GM18873 (cell line): ENCODE data around the gene NTSR1.
"Not testable (repeated sequence)": the region's sequence is repeated elsewhere in the genome, so short reads cannot be mapped to it uniquely, and the experiment has no call there.

Experiments used
- ATAC-seq: cut with Tn5 transposase; IDR thresholded peaks from one replicate; pipeline ENCODE4 v1.9.1; 2021; ENCODE audit warnings: mild to moderate bottlenecking, moderate library complexity, moderate number of reproducible peaks; ENCODE audit not compliant: unreplicated experiment, low FRiP score

NTSR1 gene

GRCh38 chr20:62671765-62672164 lies 36.9 kb upstream of the NTSR1 start:
- no peak for ATAC-seq

- ATAC-seq, result no peak
Observed at GRCh38 chr20:62674370-62674769, 34.3 kb upstream of the NTSR1 start.

GRCh38 chr20:62675156-62675876 lies 33.3 kb upstream of the NTSR1 start:
- ATAC-seq, result no peak

- no peak for ATAC-seq
Observed at GRCh38 chr20:62675877-62676260, 32.8 kb upstream of the NTSR1 start.

- ATAC-seq, result no peak
Observed at GRCh38 chr20:62676976-62677375, 31.7 kb upstream of the NTSR1 start.

- no peak for ATAC-seq
Observed at GRCh38 chr20:62677678-62678077, 31.0 kb upstream of the NTSR1 start.

- ATAC-seq, result no peak
Observed at GRCh38 chr20:62678553-62678952, 30.1 kb upstream of the NTSR1 start.

GRCh38 chr20:62679978-62680589 lies 28.6 kb upstream of the NTSR1 start:
- ATAC-seq, result no peak

- ATAC-seq, result no peak
Observed at GRCh38 chr20:62682912-62683517, 25.6 kb upstream of the NTSR1 start.

GRCh38 chr20:62683660-62684322 lies 24.8 kb upstream of the NTSR1 start:
- not testable (repeated sequence) for ATAC-seq

- no peak for ATAC-seq
Observed at GRCh38 chr20:62684981-62685380, 23.7 kb upstream of the NTSR1 start.

GRCh38 chr20:62685781-62686555 lies 22.7 kb upstream of the NTSR1 start:
- ATAC-seq, result no peak

- ATAC-seq, result no peak
Observed at GRCh38 chr20:62686869-62687830, 21.5 kb upstream of the NTSR1 start.

GRCh38 chr20:62688083-62688482 lies 20.6 kb upstream of the NTSR1 start:
- ATAC-seq, result no peak

GRCh38 chr20:62688855-62689460 lies 19.7 kb upstream of the NTSR1 start:
- no peak for ATAC-seq

- ATAC-seq, result no peak
Observed at GRCh38 chr20:62689861-62690260, 18.8 kb upstream of the NTSR1 start.

- ATAC-seq, result no peak
Observed at GRCh38 chr20:62690261-62690820, 18.3 kb upstream of the NTSR1 start.

GRCh38 chr20:62691487-62691886 lies 17.1 kb upstream of the NTSR1 start:
- no peak for ATAC-seq

GRCh38 chr20:62692176-62692575 lies 16.5 kb upstream of the NTSR1 start:
- no peak for ATAC-seq
